GM23338 (cell line): ENCODE results near the gene R3HCC1L. TPM values are rescaled to one million over a fixed set of nuclear protein-coding genes. Genes with fewer than 3 reads are reported as not detected.

Experiments used
- ATAC-seq: fragments of 200-7000 bp; cut with Tn5 transposase; 3 replicates; pipeline ENCODE4 v1.9.1; 2020
- DNase-seq: peaks from one replicate; pipeline ENCODE4 v3.0.0-alpha.2; 2015; ENCODE audit warnings: low spot score
- H2AFZ ChIP-seq: fragments of 200-600 bp; sonication (generic); 2 replicates; pipeline ENCODE4 v1.8.0; 2016; ENCODE audit warnings: antibody characterized with exemption, mild to moderate bottlenecking, moderate library complexity
- H3F3A ChIP-seq: fragments of 200-600 bp; sonication (generic); replicated peaks from 2 replicates; pipeline ENCODE4 v1.8.0; 2017; ENCODE audit warnings: antibody characterized with exemption, mixed run types, low read depth
- H3K27ac ChIP-seq: fragments of 200-600 bp; sonication (generic); 2 replicates; pipeline ENCODE4 v1.6.1; 2016; ENCODE audit warnings: low read depth
- H3K27me3 ChIP-seq: fragments of 200-600 bp; sonication (generic); 2 replicates; pipeline ENCODE4 v1.8.0; 2016; ENCODE audit warnings: mild to moderate bottlenecking, mixed run types, moderate library complexity; ENCODE audit not compliant: insufficient read depth
- H3K36me3 ChIP-seq: fragments of 200-600 bp; sonication (generic); 2 replicates; pipeline ENCODE4 v1.8.0; 2016; ENCODE audit warnings: mild to moderate bottlenecking; ENCODE audit not compliant: insufficient read depth
- H3K4me1 ChIP-seq: fragments of 200-600 bp; sonication (generic); 2 replicates; pipeline ENCODE4 v1.8.0; 2016; ENCODE audit warnings: mild to moderate bottlenecking, moderate library complexity; ENCODE audit not compliant: insufficient read depth
- H3K4me2 ChIP-seq: fragments of 200-600 bp; sonication (generic); 2 replicates; pipeline ENCODE4 v1.7.1; 2017; ENCODE audit warnings: mixed run types
- H3K4me3 ChIP-seq: fragments of 200-600 bp; sonication (generic); 2 replicates; pipeline ENCODE4 v1.6.1; 2016; ENCODE audit warnings: mixed run types
- H3K79me2 ChIP-seq: fragments of 200-600 bp; sonication (generic); replicated peaks from 2 replicates; pipeline ENCODE4 v1.8.0; 2017; ENCODE audit warnings: mild to moderate bottlenecking; ENCODE audit not compliant: insufficient read depth
- H3K9me2 ChIP-seq: fragments of 200-600 bp; sonication (generic); 2 replicates; pipeline ENCODE4 v1.8.0; 2017; ENCODE audit not compliant: insufficient read depth
- H4K20me1 ChIP-seq: fragments of 200-600 bp; sonication (generic); replicated peaks from 2 replicates; pipeline ENCODE4 v1.8.0; 2017; ENCODE audit warnings: mild to moderate bottlenecking; ENCODE audit not compliant: insufficient read depth
- H3K27ac Mint-ChIP-seq: 2 replicates; pipeline ENCODE4 v1.8.0; 2020; ENCODE audit warnings: inconsistent platforms, mild to moderate bottlenecking, moderate library complexity, mixed read lengths
- H3K27me3 Mint-ChIP-seq: 3 replicates; pipeline ENCODE4 v1.8.0; 2022; ENCODE audit warnings: low read depth, mild to moderate bottlenecking, moderate library complexity, mixed read lengths, inconsistent platforms; ENCODE audit not compliant: insufficient read depth, poor library complexity
- H3K36me3 Mint-ChIP-seq: 3 replicates; pipeline ENCODE4 v1.8.0; 2021; ENCODE audit warnings: low read depth, mild to moderate bottlenecking, inconsistent platforms, moderate library complexity, mixed read lengths
- H3K4me1 Mint-ChIP-seq: 3 replicates; pipeline ENCODE4 v1.8.0; 2020; ENCODE audit warnings: mild to moderate bottlenecking, inconsistent platforms, mixed read lengths
- H3K4me3 Mint-ChIP-seq: 3 replicates; pipeline ENCODE4 v1.8.0; 2021; ENCODE audit warnings: moderate library complexity, mild to moderate bottlenecking, inconsistent platforms, mixed read lengths
- H3K9me3 Mint-ChIP-seq: 3 replicates; pipeline ENCODE4 v1.8.0; 2020; ENCODE audit warnings: moderate library complexity, mild to moderate bottlenecking, inconsistent platforms, mixed read lengths
- CREB1 ChIP-seq: fragments of 250-450 bp; sonication (Bioruptor Pico); IDR thresholded peaks from 2 replicates; pipeline ENCODE4 v1.5.0; 2020; ENCODE audit warnings: low read depth, mild to moderate bottlenecking, moderate library complexity
- CTCF ChIP-seq, 2 experiments: fragments of 200-600 bp in 1 of 2; sonication (generic) in 1 of 2; conservative IDR thresholded peaks; 2 replicates each; pipeline versions ENCODE4 v1.5.1 to v1.6.1; 2016 to 2017; ENCODE audit warnings: antibody characterized with exemption in 2 of 2, low read depth in 2 of 2, mild to moderate bottlenecking in 2 of 2, moderate library complexity in 1 of 2
- EZH2 ChIP-seq: fragments of 200-600 bp; sonication (generic); IDR thresholded peaks from one replicate; pipeline ENCODE4 v1.8.0; 2017; ENCODE audit warnings: antibody characterized with exemption, mild to moderate bottlenecking, low read depth; ENCODE audit not compliant: unreplicated experiment
- EZH2phosphoT487 ChIP-seq: fragments of 200-600 bp; sonication (generic); IDR thresholded peaks from one replicate; pipeline ENCODE4 v1.8.1; 2018; ENCODE audit warnings: antibody characterized with exemption; ENCODE audit not compliant: unreplicated experiment
- JUNB ChIP-seq: IDR thresholded peaks from one replicate; pipeline ENCODE4 v1.6.1; 2016; ENCODE audit warnings: antibody characterized with exemption; ENCODE audit not compliant: unreplicated experiment
- NANOG ChIP-seq: IDR thresholded peaks from 2 replicates; pipeline ENCODE4 v1.6.1; 2016; ENCODE audit warnings: antibody characterized with exemption, borderline replicate concordance
- REST ChIP-seq: IDR thresholded peaks from one replicate; pipeline ENCODE4 v1.6.1; 2018; ENCODE audit warnings: antibody characterized with exemption; ENCODE audit not compliant: unreplicated experiment
- STAT1 ChIP-seq: IDR thresholded peaks from one replicate; pipeline ENCODE4 v1.6.1; 2016; ENCODE audit warnings: antibody characterized with exemption; ENCODE audit not compliant: unreplicated experiment
- ZNF114 ChIP-seq: fragments of 250-450 bp; sonication (Bioruptor Pico); IDR thresholded peaks from 2 replicates; pipeline ENCODE4 v1.5.0; 2020; ENCODE audit warnings: mild to moderate bottlenecking, moderate library complexity
- ZNF331 ChIP-seq: fragments of 250-450 bp; sonication (Bioruptor Pico); IDR thresholded peaks from 2 replicates; pipeline ENCODE4 v1.5.0; 2020; ENCODE audit warnings: low read depth, mild to moderate bottlenecking, moderate library complexity
- polyA plus RNA-seq: library from polyadenylated mRNA; unstranded; fragments of >200 nt; fragmentation: Nextera tagmentation; extraction: Ambion mirVana; gene quantifications from 2 replicates; pipeline ENCODE4 v1.2.1, GENCODE V29; 2016
- total RNA-seq: library from RNA; depleted of rRNA; stranded (reverse); fragments of >200 nt; shearing (Covaris generic); gene quantifications from 2 replicates; pipeline ENCODE4 v1.2.3, GENCODE V29; 2014

The R3HCC1L gene
- total and polyA plus RNA-seq, 2 experiments from 2014 or later = 9.3 to 15.8 TPM

GRCh38 chr10:98101366-98101765 is 33.1 kb upstream of the R3HCC1L start:
- Histone ChIP-seq H3K36me3 (no peaks in the 10 kb centered on the region), H3K4me3 (no peak overlapping the region), H3K4me2 (no peak overlapping the region)

GRCh38 chr10:98104125-98104524 is 30.3 kb upstream of the R3HCC1L start:
- Histone ChIP-seq H3K4me3 (no peak overlapping the region), H3K36me3 (no peaks in the 10 kb centered on the region), H3K27ac (no peak overlapping the region), H3K79me2 (no peaks in the 10 kb centered on the region), H3K4me1 (0 out of 2 replicates have a peak, but pooled peaks cover 8% of the 10 kb centered on the region), H2AFZ (no peak overlapping the region), H3K9me2 (peaks cover 8% of the 10 kb centered on the region; the same call in 1 of the 2 replicates), H3K27me3 (no peaks in the 10 kb centered on the region), H4K20me1 (0 out of 2 replicates have a peak, but pooled peaks cover 3% of the 10 kb centered on the region), H3K4me2 (no peak overlapping the region), H3F3A (no peaks in the 10 kb centered on the region)
- no peaks in the 10 kb centered on the region for H3K27me3 Mint-ChIP-seq
- DNase-seq (no peak), ATAC-seq (no peak)
- H3K27ac Mint-ChIP-seq = no peak overlapping the region
- no peaks in the 10 kb centered on the region for H3K36me3 Mint-ChIP-seq
- no peaks in the 10 kb centered on the region for H3K9me3 Mint-ChIP-seq
- no peak overlapping the region for H3K4me3 Mint-ChIP-seq
- 0 out of 3 replicates have a peak, but pooled peaks cover 2% of the 10 kb centered on the region for H3K4me1 Mint-ChIP-seq
- no peak for TF ChIP-seq EZH2phosphoT487
- TF ChIP-seq JUNB = no peak
- TF ChIP-seq ZNF331 (CRISPR knock-in tag) = no peak
- no peak for TF ChIP-seq ZNF114 (CRISPR knock-in tag)
- TF ChIP-seq STAT1 = no peak
- no peak for TF ChIP-seq CTCF (conservative IDR thresholded peaks at IDR 0.05; ENCODE audit: low read depth in 2 of 2)
- no peak for TF ChIP-seq NANOG
- TF ChIP-seq EZH2 = no peak
- no peak for TF ChIP-seq CREB1 (CRISPR knock-in tag)
- TF ChIP-seq REST = no peak

More at GRCh38 chr10:98101366-98101765, 33.1 kb upstream of the R3HCC1L start:
- DNase-seq (no peak), ATAC-seq (no peak)
- Histone ChIP-seq H3K9me2 (peaks cover 8% of the 10 kb centered on the region; the same call in 1 of the 2 replicates), H3K27me3 (no peaks in the 10 kb centered on the region), H3F3A (no peaks in the 10 kb centered on the region), H3K4me1 (0 out of 2 replicates have a peak, but pooled peaks cover 8% of the 10 kb centered on the region), H3K27ac (no peak overlapping the region), H4K20me1 (0 out of 2 replicates have a peak, but pooled peaks cover 3% of the 10 kb centered on the region), H3K79me2 (no peaks in the 10 kb centered on the region), H2AFZ (no peak overlapping the region)
- no peaks in the 10 kb centered on the region for H3K36me3 Mint-ChIP-seq
- no peak overlapping the region for H3K4me3 Mint-ChIP-seq
- H3K27ac Mint-ChIP-seq = no peak overlapping the region
- H3K27me3 Mint-ChIP-seq = peaks cover 3% of the 10 kb centered on the region
- H3K9me3 Mint-ChIP-seq = no peaks in the 10 kb centered on the region
- no peak for TF ChIP-seq JUNB
- TF ChIP-seq EZH2phosphoT487 = no peak
- TF ChIP-seq EZH2 = no peak
- TF ChIP-seq REST = no peak
- H3K4me1 Mint-ChIP-seq = peaks cover 14% of the 10 kb centered on the region
